SK-N-MC (cell line): ENCODE data around the gene DOCK9.
A peak's percentile ranks its signal among the peaks of the same experiment; 100 is the strongest.

Source experiments
- DNase-seq: peaks from one replicate; pipeline ENCODE4 v3.0.0-alpha.2; 2011; ENCODE audit warnings: low read depth, low spot score
- H3K27ac ChIP-seq: fragments of 200-600 bp; sonication (generic); 2 replicates; pipeline ENCODE4 v1.5.1; 2016; ENCODE audit warnings: mixed run types
- H3K36me3 ChIP-seq: fragments of 200-600 bp; sonication (generic); 2 replicates; pipeline ENCODE4 v1.6.1; 2017; ENCODE audit warnings: antibody characterized with exemption, low read length, mixed read lengths; ENCODE audit not compliant: insufficient read depth
- H3K4me3 ChIP-seq: fragments of 200-600 bp; sonication (generic); 2 replicates; pipeline ENCODE4 v1.5.1; 2016
- H3K9ac ChIP-seq: fragments of 200-600 bp; sonication (generic); 2 replicates; pipeline ENCODE4 v1.8.0; 2017; ENCODE audit warnings: mixed run types, mixed read lengths; ENCODE audit not compliant: insufficient read length
- H3K9me3 ChIP-seq: fragments of 200-600 bp; sonication (generic); 2 replicates; pipeline ENCODE4 v1.6.1; 2017; ENCODE audit warnings: low read depth, mild to moderate bottlenecking, antibody characterized with exemption, low read length, moderate library complexity, mixed read lengths
- EZH2 ChIP-seq: fragments of 200-600 bp; sonication (generic); IDR thresholded peaks from one replicate; pipeline ENCODE4 v1.6.1; 2017; ENCODE audit warnings: antibody characterized with exemption
- FOXP2 ChIP-seq: optimal IDR thresholded peaks from 2 replicates; pipeline ENCODE3; 2011; ENCODE audit warnings: mild to moderate bottlenecking, moderate library complexity; ENCODE audit not compliant: insufficient read depth; ENCODE audit errors: extremely low read length, control extremely low read depth
- POLR2AphosphoS5 ChIP-seq: IDR thresholded peaks from 2 replicates; pipeline ENCODE4 v1.6.1; 2012; ENCODE audit warnings: mild to moderate bottlenecking, low read depth, low read length, borderline replicate concordance

DOCK9 gene

GRCh38 chr13:98803921-98804320 lies 173.9 kb downstream of the DOCK9 start:
- no peak for DNase-seq
- Histone ChIP-seq H3K36me3 (no peaks in the 10 kb centered on the region), H3K27ac (no peak overlapping the region), H3K4me3 (no peak overlapping the region), H3K9ac (no peak overlapping the region), H3K9me3 (no peaks in the 10 kb centered on the region)
- TF ChIP-seq POLR2AphosphoS5 (no peak), FOXP2 (no peak), EZH2 (no peak)

- H3K27ac ChIP-seq, result no peak overlapping the region
- DNase-seq, result no peak
- no peaks in the 10 kb centered on the region for H3K36me3 ChIP-seq
- H3K9ac ChIP-seq, result no peak overlapping the region
- TF ChIP-seq POLR2AphosphoS5 (no peak), FOXP2 (no peak), EZH2 (no peak)
- no peak overlapping the region for H3K4me3 ChIP-seq
- H3K9me3 ChIP-seq, result no peaks in the 10 kb centered on the region
Observed at GRCh38 chr13:98803111-98803561, 174.7 kb downstream of the DOCK9 start.

GRCh38 chr13:98802559-98802958 lies 175.3 kb downstream of the DOCK9 start:
- TF ChIP-seq POLR2AphosphoS5, result no peak
- no peak for TF ChIP-seq FOXP2
- no peak for TF ChIP-seq EZH2
- H3K9ac ChIP-seq, result no peak overlapping the region
- H3K36me3 ChIP-seq, result no peaks in the 10 kb centered on the region
- H3K9me3 ChIP-seq, result no peaks in the 10 kb centered on the region
- no peak for DNase-seq
- H3K27ac ChIP-seq, result no peak overlapping the region
- no peak overlapping the region for H3K4me3 ChIP-seq

DNA sequence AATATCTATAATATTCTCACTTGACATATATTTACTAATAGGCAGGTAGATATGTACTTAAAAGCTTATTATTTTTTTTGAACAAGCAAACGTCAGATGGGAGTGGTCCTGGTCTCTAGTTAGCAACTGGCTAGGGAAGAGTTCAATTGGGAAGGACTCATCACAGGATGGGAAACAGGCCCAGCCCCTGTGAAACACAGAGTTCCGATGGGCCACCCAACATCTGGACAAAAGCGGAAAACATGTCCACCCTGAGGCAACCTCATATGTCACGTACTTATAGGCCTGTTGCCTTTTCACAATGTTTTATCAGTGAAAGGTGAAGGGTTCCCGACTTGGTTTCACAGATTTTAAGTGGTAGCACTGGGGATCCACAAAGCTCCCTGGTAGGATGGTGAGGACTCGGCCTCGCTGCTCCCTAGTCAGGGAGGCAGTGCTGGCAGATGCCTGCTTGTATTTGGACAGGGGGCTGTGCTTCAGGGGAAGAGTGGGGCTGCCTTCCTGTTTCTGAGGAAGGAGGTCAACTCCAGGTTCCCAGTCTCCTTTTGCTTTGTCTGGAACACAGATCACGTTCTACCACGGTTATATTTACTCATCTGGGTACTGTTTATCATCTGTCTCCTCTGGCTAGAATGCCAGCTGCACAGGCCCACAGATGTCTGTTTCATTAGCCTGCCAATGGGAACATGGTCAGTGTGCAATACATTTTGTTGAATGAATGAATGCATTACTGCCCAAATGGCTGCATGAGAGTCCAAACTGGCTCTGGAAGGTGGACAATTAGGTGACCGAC lies 176.0 kb downstream of the DOCK9 start:
- H3K4me3 ChIP-seq, result no peak overlapping the region
- no peak overlapping the region for H3K9ac ChIP-seq
- no peaks in the 10 kb centered on the region for H3K9me3 ChIP-seq
- H3K27ac ChIP-seq, result no peak overlapping the region
- no peak for TF ChIP-seq EZH2
- no peak for TF ChIP-seq POLR2AphosphoS5
- no peak for TF ChIP-seq FOXP2
- H3K36me3 ChIP-seq, result no peaks in the 10 kb centered on the region
- no peak for DNase-seq

DNA sequence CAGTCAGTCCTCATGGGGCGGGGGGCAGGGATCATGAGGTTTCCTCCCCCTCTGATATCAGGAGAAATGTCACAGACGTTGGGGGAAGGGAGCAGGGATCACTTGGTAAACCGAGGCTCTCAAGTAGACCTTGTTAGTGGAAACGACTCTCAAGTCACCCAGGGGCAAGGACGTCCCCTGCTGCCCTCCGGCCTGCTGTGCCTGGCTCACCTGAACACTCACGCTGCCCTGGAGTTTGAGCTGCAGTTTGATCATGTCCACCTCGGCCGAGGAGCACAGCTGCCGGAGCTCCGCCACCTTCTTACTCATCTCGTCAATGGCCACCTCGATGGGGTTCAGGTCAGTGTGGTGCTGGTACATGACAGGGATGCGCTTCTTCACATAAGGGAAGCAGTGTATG lies 177.8 kb downstream of the DOCK9 start:
- Histone ChIP-seq H3K9me3 (no peaks in the 10 kb centered on the region), H3K4me3 (no peak overlapping the region), H3K36me3 (no peaks in the 10 kb centered on the region), H3K9ac (no peak overlapping the region), H3K27ac (no peak overlapping the region)
- TF ChIP-seq FOXP2 (no peak), EZH2 (no peak), POLR2AphosphoS5 (no peak)
- no peak for DNase-seq

GRCh38 chr13:98798849-98799645 lies 178.8 kb downstream of the DOCK9 start:
- Histone ChIP-seq H3K27ac (peak overlapping the region; percentile 65), H3K36me3 (no peaks in the 10 kb centered on the region), H3K9ac (no peak overlapping the region), H3K4me3 (peak overlapping the region; percentile 16), H3K9me3 (no peaks in the 10 kb centered on the region)
- peak; percentile 18 for DNase-seq
- TF ChIP-seq EZH2, result no peak
- no peak for TF ChIP-seq POLR2AphosphoS5
- TF ChIP-seq FOXP2, result no peak

DNA sequence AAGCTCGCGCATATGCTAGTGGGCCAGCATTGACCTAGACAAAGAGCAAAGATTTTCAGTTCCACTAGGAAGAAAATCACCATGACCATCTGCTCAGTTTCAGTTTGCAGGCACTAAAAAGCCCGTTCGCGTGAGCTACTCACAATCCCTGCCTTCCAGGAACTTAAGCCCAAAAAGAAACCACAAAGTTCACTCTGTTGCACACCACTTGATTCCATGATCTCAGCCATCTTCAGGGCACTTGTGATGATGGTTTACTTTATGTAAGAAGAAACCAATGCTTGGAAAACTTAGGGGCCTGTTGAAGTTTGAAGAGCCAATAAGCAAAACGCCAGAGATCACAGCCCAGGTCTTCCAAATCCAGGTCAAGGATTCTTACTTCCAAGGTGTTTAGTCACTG lies 180.4 kb downstream of the DOCK9 start:
- DNase-seq, result no peak
- no peak overlapping the region for H3K27ac ChIP-seq
- TF ChIP-seq POLR2AphosphoS5 (no peak), EZH2 (no peak), FOXP2 (no peak)
- no peak overlapping the region for H3K9ac ChIP-seq
- no peaks in the 10 kb centered on the region for H3K36me3 ChIP-seq
- no peak overlapping the region for H3K4me3 ChIP-seq
- H3K9me3 ChIP-seq, result no peaks in the 10 kb centered on the region

DNA sequence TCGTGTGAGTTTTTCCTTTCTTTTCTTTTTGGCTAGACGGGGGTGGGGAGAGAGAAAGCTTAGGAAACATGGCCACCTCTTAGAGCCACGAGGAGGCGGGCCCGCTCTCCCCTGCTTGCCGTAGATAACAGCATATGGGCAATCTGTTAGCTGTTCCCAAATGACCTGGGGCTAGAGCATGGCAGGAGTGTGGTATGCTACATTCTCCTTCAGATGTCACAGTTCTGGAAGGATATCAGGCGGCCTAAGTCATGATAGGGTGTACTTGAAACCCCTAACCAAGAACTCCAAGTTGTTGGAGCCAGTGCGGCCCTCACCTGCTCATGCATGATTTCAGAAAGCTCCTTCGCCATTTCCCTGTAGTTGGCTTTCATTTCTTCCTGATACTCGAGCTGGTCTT lies 181.1 kb downstream of the DOCK9 start:
- Histone ChIP-seq H3K9me3 (no peaks in the 10 kb centered on the region), H3K27ac (no peak overlapping the region), H3K9ac (no peak overlapping the region), H3K4me3 (no peak overlapping the region), H3K36me3 (no peaks in the 10 kb centered on the region)
- TF ChIP-seq FOXP2 (no peak), POLR2AphosphoS5 (no peak), EZH2 (no peak)
- no peak for DNase-seq
